Bronchial epithelial cell (primary cell): ENCODE measurements around the gene OXLD1. TPM values are rescaled to one million over a fixed set of nuclear protein-coding genes. Genes with fewer than 3 reads are reported as not detected.

Experiments used
- DNase-seq: peaks from one replicate; pipeline ENCODE4 v3.0.0-alpha.2; 2010; ENCODE audit warnings: low read depth
- FAIRE-seq: peaks from 2 replicates; lab custom pipeline; 2011; peaks lifted over from hg19 to GRCh38; lab: Jason Lieb, UNC
- H3K27me3 ChIP-seq: 2 replicates; pipeline ENCODE4 v1.5.1; 2011; ENCODE audit warnings: low read length; ENCODE audit not compliant: control insufficient read depth, insufficient read depth
- H3K36me3 ChIP-seq: 2 replicates; pipeline ENCODE4 v1.5.1; 2011; ENCODE audit warnings: low read length; ENCODE audit not compliant: control insufficient read depth, insufficient read depth
- H3K4me3 ChIP-seq: 2 replicates; pipeline ENCODE4 v1.5.1; 2011; ENCODE audit warnings: mild to moderate bottlenecking, low read depth, low read length, control low read depth
- total RNA-seq: library from RNA; depleted of rRNA; stranded (reverse); fragments of >200 nt; gene quantifications from 2 replicates; pipeline ENCODE4 v1.2.1, GENCODE V29; 2014
- TF ChIP-seq, protein P1 (sequence below): IDR thresholded peaks from 2 replicates; pipeline ENCODE4 v1.5.1; 2011; ENCODE audit warnings: mild to moderate bottlenecking, moderate library complexity, low read length, control low read depth, inconsistent platforms; ENCODE audit not compliant: insufficient read depth, severe bottlenecking

Gene OXLD1
- total RNA-seq, 1 donor from 2014 or later: 47.7 TPM

DNA sequence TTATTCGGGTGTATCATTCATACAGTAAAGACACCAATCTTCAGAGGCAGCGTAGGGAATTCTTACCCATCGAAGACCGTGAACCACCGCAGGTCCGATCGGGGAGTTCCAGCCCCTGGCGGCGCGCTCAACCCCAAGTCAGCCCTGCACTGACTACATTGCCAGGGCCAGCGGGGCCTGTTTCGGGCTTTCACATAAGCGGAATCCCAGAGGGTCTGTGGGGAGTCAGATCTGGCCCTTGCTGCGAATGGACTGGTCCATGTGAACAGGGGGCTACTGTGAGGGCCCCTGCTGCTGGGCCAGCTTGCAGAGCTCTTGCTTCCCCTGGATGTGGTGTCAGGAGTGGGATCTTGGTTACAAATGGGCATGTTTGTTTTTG is 17.7 kb downstream of the OXLD1 start:
- FAIRE-seq (no peak), DNase-seq (no peak)
- TF ChIP-seq, protein P1, sequence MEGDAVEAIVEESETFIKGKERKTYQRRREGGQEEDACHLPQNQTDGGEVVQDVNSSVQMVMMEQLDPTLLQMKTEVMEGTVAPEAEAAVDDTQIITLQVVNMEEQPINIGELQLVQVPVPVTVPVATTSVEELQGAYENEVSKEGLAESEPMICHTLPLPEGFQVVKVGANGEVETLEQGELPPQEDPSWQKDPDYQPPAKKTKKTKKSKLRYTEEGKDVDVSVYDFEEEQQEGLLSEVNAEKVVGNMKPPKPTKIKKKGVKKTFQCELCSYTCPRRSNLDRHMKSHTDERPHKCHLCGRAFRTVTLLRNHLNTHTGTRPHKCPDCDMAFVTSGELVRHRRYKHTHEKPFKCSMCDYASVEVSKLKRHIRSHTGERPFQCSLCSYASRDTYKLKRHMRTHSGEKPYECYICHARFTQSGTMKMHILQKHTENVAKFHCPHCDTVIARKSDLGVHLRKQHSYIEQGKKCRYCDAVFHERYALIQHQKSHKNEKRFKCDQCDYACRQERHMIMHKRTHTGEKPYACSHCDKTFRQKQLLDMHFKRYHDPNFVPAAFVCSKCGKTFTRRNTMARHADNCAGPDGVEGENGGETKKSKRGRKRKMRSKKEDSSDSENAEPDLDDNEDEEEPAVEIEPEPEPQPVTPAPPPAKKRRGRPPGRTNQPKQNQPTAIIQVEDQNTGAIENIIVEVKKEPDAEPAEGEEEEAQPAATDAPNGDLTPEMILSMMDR: no peak
- no peak overlapping the region for H3K4me3 ChIP-seq
- peaks cover 9% of the 10 kb centered on the region for H3K27me3 ChIP-seq
- no peaks in the 10 kb centered on the region for H3K36me3 ChIP-seq

- TF ChIP-seq, protein P1: no peak
- no peaks in the 10 kb centered on the region for H3K36me3 ChIP-seq
- DNase-seq: no peak
- H3K4me3 ChIP-seq: no peak overlapping the region
- H3K27me3 ChIP-seq: peaks cover 9% of the 10 kb centered on the region
- no peak for FAIRE-seq
These were observed 18.2 kb downstream of the OXLD1 start for GRCh38 chr17:81648013-81648706.

DNA sequence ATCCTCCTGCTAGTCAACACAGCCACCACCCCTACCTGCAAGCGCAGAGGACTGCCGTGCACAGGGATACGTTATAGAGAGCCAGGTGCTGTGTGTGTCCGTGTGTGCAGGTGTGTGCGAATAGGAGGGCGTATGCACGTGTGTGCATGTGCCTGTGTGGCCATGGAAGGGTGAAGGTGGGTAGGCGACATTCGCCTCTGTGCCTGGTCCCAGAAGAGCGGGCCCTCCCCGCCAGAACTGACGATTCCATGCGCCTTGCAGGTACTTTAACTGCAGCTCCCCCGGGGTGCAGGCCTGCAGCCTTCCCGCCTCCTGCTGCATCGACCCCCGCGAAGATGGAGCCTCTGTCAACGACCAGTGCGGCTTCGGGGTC is 18.8 kb downstream of the OXLD1 start:
- no peak for FAIRE-seq
- Histone ChIP-seq H3K36me3 (no peaks in the 10 kb centered on the region), H3K4me3 (no peak overlapping the region), H3K27me3 (peaks cover 9% of the 10 kb centered on the region)
- no peak for DNase-seq
- TF ChIP-seq, protein P1: no peak

DNA sequence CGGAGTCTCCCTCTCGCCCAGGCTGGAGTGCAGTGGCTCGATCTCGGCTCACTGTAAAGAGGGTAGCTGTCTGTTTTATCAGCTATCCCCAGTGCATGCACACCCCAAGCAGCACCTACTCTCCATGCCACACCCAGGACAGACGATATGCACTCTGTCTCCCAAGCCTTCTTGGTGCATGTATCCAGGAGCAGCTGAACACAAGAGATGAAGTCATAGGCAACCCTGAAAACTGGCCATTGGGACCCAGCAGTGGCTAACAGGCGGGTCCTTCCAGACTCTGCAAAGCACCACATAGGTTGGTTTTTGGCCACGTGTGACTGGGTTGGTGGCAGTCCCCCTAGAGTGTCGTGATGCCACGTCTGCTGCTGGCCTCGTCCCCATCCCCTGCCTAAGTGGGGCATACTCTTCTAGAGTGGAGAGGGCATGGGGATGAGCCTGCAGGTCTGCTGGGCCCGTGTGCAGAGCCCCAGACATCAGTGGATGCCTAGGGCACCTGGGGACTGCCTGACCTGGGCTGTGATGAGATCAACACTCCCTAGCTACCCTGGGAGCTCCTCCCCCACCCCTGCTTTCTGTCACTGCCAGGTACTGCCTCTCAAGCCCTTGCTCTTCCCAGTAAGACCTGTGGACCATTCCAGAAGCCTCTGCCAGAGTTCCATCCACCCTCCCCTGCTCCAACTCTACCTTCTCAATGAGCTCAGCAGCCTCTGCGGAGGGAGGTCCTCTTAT is 19.4 kb downstream of the OXLD1 start:
- FAIRE-seq (peak; percentile 68), DNase-seq (no peak)
- Histone ChIP-seq H3K4me3 (no peak overlapping the region), H3K27me3 (peaks cover 9% of the 10 kb centered on the region), H3K36me3 (no peaks in the 10 kb centered on the region)
- TF ChIP-seq, protein P1: no peak

DNA sequence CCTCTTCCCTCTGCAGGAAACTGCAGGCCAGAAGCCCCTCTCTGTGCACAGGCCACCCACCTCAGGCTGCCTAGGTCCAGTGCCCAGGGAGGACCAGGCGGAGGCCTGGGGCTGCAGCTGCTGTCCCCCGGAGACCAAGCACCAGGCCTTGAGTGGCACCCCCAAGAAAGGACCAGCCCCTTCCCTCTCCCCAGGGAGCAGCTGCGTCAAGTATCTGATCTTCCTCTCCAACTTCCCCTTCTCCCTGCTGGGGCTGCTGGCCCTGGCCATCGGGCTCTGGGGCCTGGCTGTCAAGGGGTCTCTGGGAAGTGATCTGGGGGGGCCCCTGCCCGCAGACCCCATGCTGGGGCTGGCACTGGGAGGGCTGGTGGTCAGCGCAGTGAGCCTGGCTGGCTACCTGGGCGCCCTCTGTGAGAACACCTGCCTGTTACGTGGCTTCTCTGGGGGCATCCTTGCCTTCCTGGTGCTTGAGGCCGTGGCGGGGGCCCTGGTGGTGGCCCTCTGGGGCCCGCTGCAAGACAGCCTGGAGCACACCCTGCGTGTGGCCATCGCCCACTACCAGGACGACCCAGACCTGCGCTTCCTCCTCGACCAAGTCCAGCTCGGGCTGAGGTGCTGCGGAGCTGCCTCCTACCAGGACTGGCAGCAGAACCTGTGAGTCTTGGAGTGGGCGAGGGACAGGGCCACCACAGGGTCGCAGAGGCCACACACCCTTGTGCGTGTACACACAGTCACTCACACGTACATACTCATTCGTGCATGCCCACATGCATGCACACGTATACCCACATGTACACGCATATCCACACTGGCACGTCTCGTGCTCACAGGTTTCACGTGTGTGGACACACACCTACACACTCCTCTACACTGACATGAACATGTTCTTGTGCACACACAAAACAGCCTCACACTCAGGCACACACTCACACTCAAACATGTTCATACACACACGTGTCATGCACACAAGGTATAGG is 21.1 kb downstream of the OXLD1 start:
- H3K36me3 ChIP-seq: no peaks in the 10 kb centered on the region
- peaks cover 9% of the 10 kb centered on the region for H3K27me3 ChIP-seq
- TF ChIP-seq, protein P1: no peak
- FAIRE-seq (no peak), DNase-seq (no peak)
- no peak overlapping the region for H3K4me3 ChIP-seq
